HG02973 (cell line): ENCODE data around the gene RPS6KA4.
"Not testable (repeated sequence)": the region's sequence is repeated elsewhere in the genome, so short reads cannot be mapped to it uniquely, and the experiment has no call there.

Experiments
- ATAC-seq: cut with Tn5 transposase; IDR thresholded peaks from one replicate; pipeline ENCODE4 v1.9.1; 2021; ENCODE audit warnings: moderate library complexity; ENCODE audit not compliant: unreplicated experiment

RPS6KA4 gene

DNA sequence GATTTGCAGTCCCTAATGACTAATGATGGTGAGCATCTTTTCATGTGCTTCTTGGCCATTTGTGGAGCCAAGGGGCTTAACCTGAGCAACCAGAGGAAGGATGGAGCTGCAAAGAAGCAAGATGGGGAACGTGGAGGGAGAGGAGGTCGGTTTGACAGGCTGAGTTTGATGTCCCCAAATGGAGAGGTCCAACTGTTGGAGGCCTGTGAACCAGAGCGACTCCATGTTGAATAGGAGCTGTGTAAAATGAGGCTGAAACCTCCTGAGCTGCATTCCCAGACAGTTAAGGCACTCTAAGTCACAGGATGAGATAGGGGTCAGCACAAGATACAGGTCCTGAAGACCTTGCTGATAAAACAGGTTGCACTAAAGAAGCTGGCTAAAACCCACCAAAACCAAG, 54.5 kb downstream of the RPS6KA4 start:
- no peak for ATAC-seq

DNA sequence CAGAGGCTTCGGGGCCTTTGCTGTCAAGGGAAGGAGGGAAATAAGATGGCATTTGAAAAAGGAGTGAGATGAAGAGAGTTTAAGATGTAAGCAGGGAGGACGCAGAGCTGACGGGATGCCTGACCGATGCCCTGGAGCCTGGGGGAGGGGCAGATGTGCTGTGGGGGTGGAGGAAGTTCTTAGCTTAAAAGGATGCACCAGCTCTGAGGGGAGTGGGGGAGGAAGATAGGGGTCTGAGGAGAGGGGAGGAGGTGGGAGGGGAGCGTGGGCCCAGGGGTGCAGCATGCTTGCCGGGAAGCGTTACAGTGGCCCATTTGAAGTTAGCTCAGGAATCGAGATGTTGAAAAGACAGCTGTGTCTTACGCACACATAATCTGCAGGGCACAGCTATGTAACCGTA, 56.3 kb downstream of the RPS6KA4 start:
- no peak for ATAC-seq

DNA sequence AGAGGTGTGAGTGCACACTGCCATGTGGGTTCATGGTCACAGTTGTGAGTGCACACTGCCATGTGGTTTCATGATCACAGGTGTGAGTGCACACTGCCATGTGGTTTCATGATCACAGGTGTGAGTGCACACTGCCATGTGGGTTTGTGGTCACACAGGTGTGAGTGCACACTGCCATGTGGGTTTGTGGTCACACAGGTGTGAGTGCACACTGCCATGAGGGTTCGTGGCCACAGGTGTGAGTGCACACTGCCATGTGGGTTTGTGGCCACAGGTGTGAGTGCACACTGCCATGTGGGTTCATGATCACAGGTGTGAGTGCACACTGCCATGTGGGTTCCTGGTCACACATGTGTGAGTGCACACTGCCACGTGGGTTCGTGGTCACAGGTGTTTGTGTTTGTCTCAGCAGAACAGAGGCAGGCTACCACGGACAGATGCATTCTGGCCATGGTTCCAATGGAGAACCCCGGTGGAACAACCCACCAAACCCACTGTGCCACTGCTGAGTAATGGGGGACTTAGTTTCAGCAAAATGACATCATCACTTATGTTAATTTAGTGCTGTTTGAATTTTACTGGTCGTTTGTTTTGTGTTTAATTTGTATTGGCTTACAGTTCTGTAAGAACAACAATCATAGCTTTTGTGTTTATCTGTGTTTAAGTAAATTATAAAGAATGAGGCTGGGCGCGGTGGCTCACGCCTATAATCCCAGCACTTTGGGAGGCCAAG, 57.2 kb downstream of the RPS6KA4 start:
- ATAC-seq: no peak

DNA sequence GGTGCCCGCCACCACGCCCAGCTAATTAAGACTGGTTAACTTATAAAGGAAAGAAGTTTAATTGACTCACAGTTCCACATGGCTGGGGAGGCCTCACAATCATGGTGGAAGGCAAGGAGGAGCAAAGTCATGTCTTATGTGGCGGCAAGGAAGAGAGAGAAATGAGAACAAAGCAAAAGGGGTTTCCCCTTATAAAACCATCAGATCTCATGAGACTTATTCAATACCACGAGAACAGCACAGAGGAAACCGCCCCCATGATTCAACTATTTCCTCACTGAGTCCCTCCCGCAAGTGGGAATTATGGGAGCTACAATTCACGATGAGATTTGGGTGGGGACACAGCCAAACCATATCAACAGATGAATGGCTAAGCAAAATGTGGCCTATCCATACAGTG, 59.3 kb downstream of the RPS6KA4 start:
- not testable (repeated sequence) for ATAC-seq

DNA sequence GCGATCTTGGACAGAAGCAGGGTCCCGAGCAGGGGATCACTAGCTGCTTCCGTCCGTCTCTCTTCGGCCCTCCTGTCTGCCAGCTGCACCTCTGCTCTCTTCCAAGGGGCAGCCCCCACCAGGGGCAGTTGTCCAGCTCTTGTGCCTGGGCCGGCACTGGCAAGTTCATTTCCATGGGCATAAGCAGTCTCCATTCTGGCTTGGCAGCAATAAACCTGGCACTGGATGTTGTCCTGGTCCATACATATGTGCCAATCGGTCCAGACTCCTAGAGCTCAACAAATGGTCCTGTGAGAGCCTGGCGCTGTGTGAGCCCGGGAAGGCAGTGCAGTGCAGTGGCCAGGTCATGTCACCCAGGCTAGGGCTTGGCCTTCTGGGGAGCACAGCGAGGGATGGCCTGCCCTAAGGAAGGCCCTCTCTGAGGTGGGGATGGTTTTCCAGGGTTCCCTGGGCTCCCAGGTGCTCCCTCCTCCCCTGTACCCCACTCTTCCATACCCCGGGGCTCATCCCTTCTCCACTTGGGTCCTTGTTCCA, 60.4 kb downstream of the RPS6KA4 start:
- no peak for ATAC-seq

DNA sequence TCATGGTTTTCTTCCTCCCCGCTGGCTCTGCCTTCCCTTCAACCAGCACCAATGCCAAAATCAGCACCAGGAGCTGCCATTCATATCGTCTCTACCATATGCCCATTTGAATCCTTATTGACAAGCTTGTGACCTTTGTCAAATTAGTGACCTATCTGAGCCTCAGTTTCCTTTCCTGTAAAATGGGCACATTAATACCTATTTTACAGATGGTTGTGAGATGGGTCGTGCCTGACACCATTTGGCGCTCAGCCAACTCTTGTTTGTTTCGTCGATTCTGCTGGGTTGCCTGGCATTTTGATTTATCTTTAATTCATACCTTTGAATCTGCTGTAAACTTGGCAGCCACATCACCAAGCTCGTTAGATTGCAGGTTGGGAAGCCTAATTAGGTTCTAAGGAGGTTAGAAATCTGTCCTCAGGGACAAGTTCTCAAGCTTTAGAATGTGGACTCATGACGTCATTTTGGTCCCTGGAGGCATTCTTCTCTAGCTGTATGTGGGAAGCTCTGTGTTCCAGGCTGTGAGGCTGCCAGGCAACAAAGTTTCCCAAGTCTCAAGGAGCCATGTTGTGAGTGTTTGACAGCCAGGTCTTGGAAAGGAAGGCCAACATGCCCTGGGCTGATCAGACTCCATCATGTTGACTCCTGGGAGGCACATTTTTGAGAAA, 61.0 kb downstream of the RPS6KA4 start:
- ATAC-seq: no peak
